HEK293T (cell line): ENCODE results near the gene INPP4A.

Experiments used
- CTCF ChIA-PET: fragments of 350-600 bp; formaldehyde crosslinking; extraction: SDS; loops from one replicate; lab custom pipeline; 2021; ENCODE audit warnings: antibody characterized with exemption, inconsistent platforms; lab: Yijun Ruan, JAX
- POLR2A ChIA-PET: fragments of 350-600 bp; formaldehyde crosslinking; extraction: SDS; loops from one replicate; lab custom pipeline; 2020; ENCODE audit warnings: antibody characterized with exemption, inconsistent platforms; lab: Yijun Ruan, JAX
- DNase-seq: peaks from one replicate; pipeline ENCODE4 v3.0.0; 2012; ENCODE audit warnings: mixed read lengths; ENCODE audit errors: extremely low spot score
- ARNT ChIP-seq: fragments of 450-650 bp; IDR thresholded peaks from 2 replicates; pipeline ENCODE4 v1.6.1; 2017; ENCODE audit warnings: mild to moderate bottlenecking
- BHLHE40 ChIP-seq: fragments of 450-650 bp; IDR thresholded peaks from 2 replicates; pipeline ENCODE4 v1.6.1; 2016; ENCODE audit warnings: mild to moderate bottlenecking, moderate library complexity, borderline replicate concordance
- CTBP1 ChIP-seq: fragments of 450-650 bp; IDR thresholded peaks from 2 replicates; pipeline ENCODE4 v1.6.1; 2016; ENCODE audit warnings: borderline replicate concordance
- ELF4 ChIP-seq: fragments of 450-650 bp; IDR thresholded peaks from 2 replicates; pipeline ENCODE4 v1.6.1; 2017; ENCODE audit warnings: antibody characterized with exemption
- FOXA1 ChIP-seq: fragments of 450-650 bp; IDR thresholded peaks from 2 replicates; pipeline ENCODE4 v1.6.1; 2016; ENCODE audit warnings: mild to moderate bottlenecking
- FOXK2 ChIP-seq: fragments of 450-650 bp; IDR thresholded peaks from 2 replicates; pipeline ENCODE4 v1.6.1; 2016; ENCODE audit warnings: mild to moderate bottlenecking
- FOXM1 ChIP-seq: fragments of 450-650 bp; IDR thresholded peaks from 2 replicates; pipeline ENCODE4 v1.6.1; 2017; ENCODE audit warnings: mild to moderate bottlenecking, borderline replicate concordance
- HDGF ChIP-seq: fragments of 450-650 bp; IDR thresholded peaks from 2 replicates; pipeline ENCODE4 v1.6.1; 2017; ENCODE audit warnings: antibody characterized with exemption, borderline replicate concordance
- L3MBTL2 ChIP-seq: fragments of 450-650 bp; conservative IDR thresholded peaks from 2 replicates; pipeline ENCODE4 v1.6.1; 2016; ENCODE audit warnings: mild to moderate bottlenecking
- LEF1 ChIP-seq: fragments of 450-650 bp; IDR thresholded peaks from 2 replicates; pipeline ENCODE4 v1.6.1; 2017; ENCODE audit warnings: mild to moderate bottlenecking, borderline replicate concordance
- NFRKB ChIP-seq: fragments of 450-650 bp; IDR thresholded peaks from 2 replicates; pipeline ENCODE4 v1.6.1; 2016; ENCODE audit warnings: mild to moderate bottlenecking, moderate library complexity
- SP1 ChIP-seq: fragments of 450-650 bp; IDR thresholded peaks from 2 replicates; pipeline ENCODE4 v1.6.1; 2017
- SUZ12 ChIP-seq: fragments of 450-650 bp; IDR thresholded peaks from 2 replicates; pipeline ENCODE4 v1.6.1; 2016; ENCODE audit warnings: mild to moderate bottlenecking
- TARDBP ChIP-seq: fragments of 450-650 bp; IDR thresholded peaks from 2 replicates; pipeline ENCODE4 v1.6.1; 2016
- ZNF384 ChIP-seq: fragments of 450-650 bp; IDR thresholded peaks from 2 replicates; pipeline ENCODE4 v1.6.1; 2016
- TF ChIP-seq, protein P1 (sequence below): fragments of 450-650 bp; IDR thresholded peaks from 2 replicates; pipeline ENCODE4 v1.6.1; 2016

Gene INPP4A

DNA sequence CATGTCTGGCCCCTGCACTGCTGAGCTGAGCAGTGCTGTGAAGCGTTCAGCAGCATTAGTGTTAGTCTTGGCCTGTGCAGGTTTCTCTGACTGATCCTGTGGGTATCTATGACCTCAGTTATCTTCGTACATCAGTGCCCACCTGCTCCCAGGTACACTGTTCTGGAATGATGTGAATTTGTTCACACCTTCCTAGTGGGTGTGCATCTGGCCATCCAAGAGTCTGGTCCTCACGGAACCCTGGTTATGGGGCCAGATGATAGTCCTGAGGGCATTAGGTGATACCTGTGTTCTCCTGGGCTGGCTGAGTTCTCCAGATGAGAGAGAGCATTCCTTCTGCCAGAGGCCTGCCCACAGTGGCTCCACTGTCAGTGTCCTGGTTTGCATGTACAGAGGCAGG is 57.2 kb downstream of the INPP4A start:
- no peak for TF ChIP-seq BHLHE40
- TF ChIP-seq NFRKB = no peak
- TF ChIP-seq SUZ12 = no peak
- TF ChIP-seq FOXA1 = no peak
- TF ChIP-seq, protein P1, sequence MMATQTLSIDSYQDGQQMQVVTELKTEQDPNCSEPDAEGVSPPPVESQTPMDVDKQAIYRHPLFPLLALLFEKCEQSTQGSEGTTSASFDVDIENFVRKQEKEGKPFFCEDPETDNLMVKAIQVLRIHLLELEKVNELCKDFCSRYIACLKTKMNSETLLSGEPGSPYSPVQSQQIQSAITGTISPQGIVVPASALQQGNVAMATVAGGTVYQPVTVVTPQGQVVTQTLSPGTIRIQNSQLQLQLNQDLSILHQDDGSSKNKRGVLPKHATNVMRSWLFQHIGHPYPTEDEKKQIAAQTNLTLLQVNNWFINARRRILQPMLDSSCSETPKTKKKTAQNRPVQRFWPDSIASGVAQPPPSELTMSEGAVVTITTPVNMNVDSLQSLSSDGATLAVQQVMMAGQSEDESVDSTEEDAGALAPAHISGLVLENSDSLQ = no peak
- TF ChIP-seq L3MBTL2 = no peak

DNA sequence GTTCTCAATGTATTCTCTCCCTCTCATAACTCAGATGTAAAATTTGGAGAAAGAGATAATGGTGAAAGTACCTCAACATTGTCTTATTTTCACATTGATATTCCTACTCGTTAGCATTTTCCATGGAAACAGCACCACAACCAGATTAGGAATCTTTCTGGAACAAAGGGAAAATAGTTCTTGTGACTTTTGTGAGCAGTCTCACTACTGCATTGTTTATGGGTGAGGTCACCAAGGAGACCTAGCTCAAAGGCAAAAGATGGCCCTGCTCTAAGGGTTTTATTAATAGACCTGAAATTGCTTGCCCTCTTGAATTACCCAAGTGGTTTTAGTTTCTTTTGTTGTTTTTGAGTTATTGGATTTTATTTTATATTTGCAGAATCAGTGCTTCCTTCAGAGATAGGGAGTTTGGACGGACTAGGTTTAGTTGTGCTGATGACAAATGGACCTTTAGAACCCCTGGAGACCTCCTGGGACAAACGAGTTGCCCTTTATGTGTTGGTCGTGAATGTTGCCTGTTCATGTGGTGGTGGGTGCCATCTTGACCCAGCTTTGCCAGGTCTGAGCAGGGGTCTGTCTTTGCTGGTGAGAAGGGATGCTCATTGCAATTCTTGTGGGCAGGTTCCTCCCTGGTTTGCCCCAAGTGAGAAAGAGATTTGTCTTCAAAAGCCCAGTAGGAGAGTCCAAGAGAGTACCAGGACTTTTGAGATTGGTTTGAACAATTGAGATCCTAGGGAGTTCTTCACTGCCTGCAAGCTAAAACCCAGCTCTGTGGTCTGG is 58.1 kb downstream of the INPP4A start:
- TF ChIP-seq L3MBTL2 (no peak), ZNF384 (no peak), SP1 (no peak), BHLHE40 (no peak), HDGF (no peak), NFRKB (no peak), FOXK2 (no peak), ARNT (no peak), SUZ12 (no peak), LEF1 (no peak), FOXA1 (no peak), FOXM1 (no peak), ELF4 (no peak), TARDBP (no peak)
- TF ChIP-seq, protein P1 = no peak
- DNase-seq = no peak
- POLR2A ChIA-PET = interaction anchor here (0.7 kb wide), 1 partner anchor 25 kb away, joined by 3 read pairs; no protein-coding TSS in a partner anchor
- CTCF ChIA-PET = interaction anchor here (1.4 kb wide), 1 partner anchor 15 kb away, joined by 4 read pairs; no protein-coding TSS in a partner anchor

More for the DNA sequence above, 57.2 kb downstream of the INPP4A start:
- ChIA-PET CTCF (no interaction called here), POLR2A (no interaction called here)
- DNase-seq = no peak

DNA sequence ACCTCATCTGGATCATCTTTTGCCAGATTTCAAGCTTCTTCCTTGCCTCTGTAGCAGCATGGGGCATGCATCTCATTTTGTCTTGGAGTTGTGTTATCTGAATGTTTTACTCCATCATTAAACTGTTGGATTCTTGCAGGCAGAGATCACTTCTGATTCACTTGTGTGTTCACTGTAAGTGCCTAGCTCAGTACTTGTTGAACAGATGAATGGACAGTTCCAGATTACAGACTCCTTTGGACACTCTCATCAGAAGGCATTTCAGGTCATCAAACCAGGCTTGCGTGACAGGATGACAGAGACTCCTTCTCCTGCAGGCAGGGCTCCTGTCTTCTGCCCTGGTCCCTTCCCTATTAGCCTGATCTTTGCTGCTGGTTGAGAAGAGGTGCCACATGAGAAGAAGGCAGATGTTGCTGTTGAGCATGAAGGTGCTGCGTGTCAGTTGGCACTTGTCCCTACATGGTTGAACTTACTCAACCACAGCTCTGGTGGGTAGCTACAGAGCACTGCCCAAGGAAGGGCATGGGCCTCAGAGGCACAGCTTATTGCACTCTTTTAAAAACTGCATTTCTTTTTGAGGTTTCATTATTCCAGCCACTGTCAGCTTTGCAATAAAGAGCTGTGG is 58.9 kb downstream of the INPP4A start:
- CTCF ChIA-PET = interaction anchor here (1.4 kb wide), 1 partner anchor 16 kb away, joined by 4 read pairs; no protein-coding TSS in a partner anchor
- no peak for DNase-seq
- TF ChIP-seq SP1 = no peak
- no peak for TF ChIP-seq CTBP1
- TF ChIP-seq ELF4 = no peak
- TF ChIP-seq ARNT = no peak
- TF ChIP-seq ZNF384 = no peak
- TF ChIP-seq FOXA1 = no peak
- no peak for TF ChIP-seq HDGF
- POLR2A ChIA-PET = interaction anchor here (0.7 kb wide), 1 partner anchor 24 kb away, joined by 3 read pairs; no protein-coding TSS in a partner anchor

DNA sequence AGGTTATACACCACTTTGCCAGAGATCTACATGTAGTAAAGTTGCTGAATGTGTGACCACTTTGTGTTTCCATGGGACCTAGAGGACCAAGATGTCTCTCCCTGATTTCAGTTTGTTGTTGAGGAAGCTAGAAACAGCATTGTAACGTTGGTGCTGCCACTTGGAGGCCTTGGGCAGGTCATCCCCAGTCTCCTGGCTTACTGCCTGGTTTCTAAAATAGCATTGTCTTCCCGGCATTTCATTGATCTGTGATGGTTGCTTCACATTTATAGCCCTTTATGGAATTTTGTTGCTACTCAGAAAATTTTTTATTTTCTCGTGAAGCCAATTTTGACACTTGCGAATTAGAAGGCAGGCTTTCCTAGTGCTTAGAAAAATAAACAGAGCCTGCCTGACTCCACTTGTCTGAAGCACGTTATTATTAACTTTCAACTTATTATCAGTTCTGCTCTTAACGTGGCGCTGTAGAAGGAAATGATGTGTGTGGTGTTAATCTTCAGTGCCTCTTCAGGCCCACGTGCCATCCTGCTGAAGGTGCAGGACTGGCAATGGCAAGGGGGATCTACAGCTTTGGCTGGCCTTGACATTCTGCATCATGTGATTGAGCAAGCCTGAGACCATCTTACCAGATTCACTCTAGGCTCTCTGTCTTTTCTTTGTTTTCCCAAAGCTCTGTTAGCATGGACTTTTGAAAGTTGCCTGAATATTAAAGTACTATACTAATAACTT is 59.9 kb downstream of the INPP4A start:
- no peak for DNase-seq
- ChIA-PET CTCF (interaction anchor here (0.7 to 1.4 kb wide), 3 partner anchors 17 to 91 kb away, joined by 3 to 4 read pairs (median 4); no protein-coding TSS in a partner anchor), POLR2A (no interaction called here)
- TF ChIP-seq, protein P1 = no peak

DNA sequence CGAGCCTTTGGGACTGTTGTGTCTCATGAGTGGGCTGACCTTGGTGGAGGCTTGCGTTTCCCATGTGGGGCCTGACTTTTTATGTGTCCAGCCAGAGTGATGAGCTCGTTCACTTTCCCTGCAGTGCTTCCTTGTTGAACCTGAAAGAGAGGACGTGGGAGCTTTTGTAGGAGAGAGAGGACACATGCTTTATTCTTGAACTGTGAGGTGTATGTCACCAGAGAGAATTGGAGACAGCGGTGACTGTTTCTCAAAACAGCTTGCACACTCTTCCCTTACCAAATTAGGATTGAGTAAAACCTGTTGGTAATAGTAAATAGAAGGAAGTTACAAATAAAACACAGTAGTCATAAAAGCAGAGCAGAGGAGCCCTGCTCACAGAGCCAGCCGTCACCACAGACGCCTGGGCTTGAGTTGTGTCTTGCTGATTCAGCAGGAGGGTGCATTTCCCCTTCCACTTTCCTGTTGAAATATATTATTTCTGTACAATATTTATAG is 60.7 kb downstream of the INPP4A start:
- no peak for TF ChIP-seq FOXM1
- no peak for TF ChIP-seq LEF1
- TF ChIP-seq L3MBTL2 = no peak
- no peak for TF ChIP-seq ELF4
- TF ChIP-seq SP1 = no peak
- no peak for TF ChIP-seq BHLHE40
- TF ChIP-seq FOXA1 = no peak
- no peak for TF ChIP-seq SUZ12
- no peak for TF ChIP-seq ZNF384
- no peak for TF ChIP-seq FOXK2
- no peak for TF ChIP-seq TARDBP
- TF ChIP-seq, protein P1 = no peak
- TF ChIP-seq ARNT = no peak
- TF ChIP-seq HDGF = no peak
- no peak for TF ChIP-seq NFRKB
- no peak for TF ChIP-seq CTBP1
- POLR2A ChIA-PET = no interaction called here
- CTCF ChIA-PET = interaction anchor here (0.7 to 1.1 kb wide), 2 partner anchors 18 to 92 kb away, joined by 3 to 4 read pairs; no protein-coding TSS in a partner anchor

More for the DNA sequence above, 60.7 kb downstream of the INPP4A start:
- DNase-seq = no peak
